Activated gamma-delta T cell (primary cell): Measurements from ENCODE around the gene ALKBH7.
A peak's percentile ranks its signal among the peaks of the same experiment; 100 is the strongest.

ENCODE experiments used
- DNase-seq: peaks from one replicate; lab custom pipeline; 2025; lab: John Stamatoyannopoulos, UW

ALKBH7 gene

GRCh38 chr19:6424195-6424938 is 51.8 kb downstream of the ALKBH7 start, which contains the start of gene KHSRP:
Gene KHSRP (minus strand): TSS chr19:6424811. CDS start chr19:6424701, 110 bp downstream.
- peak; percentile 96 for DNase-seq
